NCI-H1436 (cell line): ENCODE data around the gene AP3S2.
"Not testable (repeated sequence)": the region's sequence is repeated elsewhere in the genome, so short reads cannot be mapped to it uniquely, and the experiment has no call there.

Source experiments
- DNase-seq: peaks from one replicate; lab custom pipeline; 2025; lab: John Stamatoyannopoulos, UW

AP3S2 gene

DNA sequence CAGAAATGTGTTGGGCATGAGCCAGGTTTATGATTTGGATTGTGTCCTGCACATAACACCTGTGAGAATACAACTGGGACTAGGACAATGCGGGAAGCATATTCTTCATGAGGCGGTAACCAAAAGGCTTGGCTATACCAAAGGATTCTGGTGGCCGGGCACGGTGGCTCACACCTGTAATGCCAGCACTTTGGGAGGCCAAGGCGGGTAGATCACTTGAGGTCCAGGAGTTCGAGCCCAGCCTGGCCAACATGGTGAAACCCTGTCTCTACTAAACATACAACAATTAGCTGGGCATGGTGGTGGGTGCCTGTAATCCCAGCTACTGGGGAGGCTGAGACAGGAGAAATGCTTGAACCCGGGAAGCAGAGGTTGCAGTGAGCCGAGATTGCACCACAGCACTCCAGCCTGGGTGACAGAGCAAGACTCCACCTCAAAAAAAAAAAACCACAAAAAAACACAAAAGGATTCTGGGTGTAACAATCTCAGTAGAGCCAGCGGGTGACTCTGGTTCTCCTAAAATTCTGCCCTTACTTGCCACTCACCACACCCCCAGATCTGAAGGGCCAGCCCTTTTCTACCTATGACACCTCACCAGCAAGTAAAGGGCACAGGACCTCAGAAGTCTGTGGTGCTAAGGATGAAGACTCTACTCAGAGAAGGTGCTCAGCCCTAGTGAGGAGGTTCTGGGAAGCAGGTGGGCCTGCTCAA, 59.2 kb downstream of the AP3S2 start:
- DNase-seq, result not testable (repeated sequence)

DNA sequence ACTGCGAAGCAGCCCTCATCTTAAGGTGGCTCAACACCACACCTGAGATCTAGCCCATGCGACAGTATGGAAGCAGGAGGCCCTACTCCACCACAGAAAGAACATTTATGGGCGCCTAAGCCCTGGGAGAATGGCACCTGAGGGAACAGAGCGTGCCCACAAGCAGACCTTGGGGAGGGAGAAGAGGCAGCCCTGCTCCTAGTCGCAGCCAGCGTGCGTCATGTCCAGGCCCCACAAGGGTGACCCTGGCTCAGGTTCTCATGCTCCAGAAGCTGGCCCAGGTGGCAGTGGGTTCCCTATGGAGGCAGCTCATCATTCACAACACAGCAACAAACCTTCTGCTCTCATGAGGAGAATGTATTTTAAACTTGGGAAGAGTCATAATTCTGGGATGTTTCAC, 59.8 kb downstream of the AP3S2 start:
- no peak for DNase-seq

DNA sequence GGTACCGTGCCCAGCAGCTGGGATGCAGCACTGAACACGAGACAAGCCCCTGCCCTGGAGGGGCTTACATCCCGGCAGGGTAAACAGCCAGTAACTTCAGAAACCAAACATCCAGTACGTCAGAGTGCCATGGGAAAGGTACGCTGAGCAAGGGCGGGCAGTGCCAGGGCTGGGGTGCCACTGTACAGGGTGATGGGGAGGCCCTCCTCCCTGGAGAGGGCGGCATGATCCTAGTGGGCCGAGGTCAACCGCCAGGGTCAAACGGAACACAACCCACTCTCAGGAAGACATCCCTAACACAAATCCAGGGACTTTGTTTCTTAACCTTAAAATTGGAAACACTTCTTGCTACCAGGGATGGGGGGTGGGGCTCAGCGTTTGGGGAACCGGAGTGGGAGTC, 63.2 kb downstream of the AP3S2 start:
- DNase-seq, result no peak

DNA sequence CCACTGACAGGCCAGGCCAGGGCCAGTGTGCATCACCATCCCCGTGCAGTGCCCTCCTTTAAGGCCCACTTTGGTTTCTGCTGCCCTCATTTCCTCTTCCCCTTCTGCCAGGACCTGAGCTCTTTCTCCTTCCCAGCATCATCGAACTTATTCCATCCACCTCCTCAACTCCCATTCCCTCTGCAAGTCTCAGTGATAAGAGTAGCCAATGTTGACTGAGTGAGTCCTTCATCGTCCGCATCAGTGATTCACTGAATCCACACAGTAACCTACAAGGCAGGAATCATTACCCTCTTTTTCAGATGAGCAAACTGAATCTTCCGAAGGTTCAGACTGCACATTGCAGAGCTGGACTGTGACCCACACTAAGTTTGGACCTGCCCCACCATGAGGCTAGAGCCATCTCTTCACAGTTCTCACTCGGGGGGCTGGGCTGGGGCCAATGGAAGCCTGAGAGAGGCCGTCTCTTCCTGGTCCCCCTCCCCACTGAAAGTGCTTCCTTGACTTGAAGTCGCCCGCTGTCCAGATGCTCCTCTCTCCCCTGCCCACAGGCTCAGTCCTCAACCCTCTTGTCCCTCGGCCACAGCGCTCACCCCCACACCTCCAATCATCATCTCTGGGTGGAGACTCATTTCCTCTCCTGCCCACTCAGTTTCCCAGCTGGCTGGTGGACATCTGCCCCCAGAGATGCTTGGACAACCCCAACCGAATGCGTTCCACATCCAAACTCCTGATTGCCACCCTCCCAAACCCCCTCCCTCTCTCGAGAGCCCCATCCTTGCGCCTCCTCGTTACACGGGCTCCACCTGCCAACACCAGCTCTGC, 64.0 kb downstream of the AP3S2 start:
- no peak for DNase-seq

DNA sequence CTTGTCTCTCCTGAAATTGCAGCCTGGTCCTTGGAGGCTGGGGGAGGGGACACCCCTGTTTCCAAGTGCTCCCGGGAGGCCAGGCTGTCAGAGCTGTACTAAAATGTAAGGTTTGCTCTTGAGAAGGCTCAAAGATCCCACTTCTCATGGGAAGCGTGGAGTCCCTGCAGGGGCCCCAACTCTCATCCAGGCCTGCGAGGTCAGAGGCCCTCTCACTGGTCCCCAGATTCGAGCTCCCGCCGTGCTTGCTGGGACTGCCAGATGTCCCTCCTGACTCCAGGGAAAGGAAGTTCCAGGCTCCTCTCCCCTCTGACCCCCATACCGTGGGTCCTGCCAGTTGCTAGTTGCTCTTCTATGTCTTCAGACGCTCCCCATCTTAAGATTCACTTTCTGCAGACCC, 64.6 kb downstream of the AP3S2 start:
- no peak for DNase-seq

DNA sequence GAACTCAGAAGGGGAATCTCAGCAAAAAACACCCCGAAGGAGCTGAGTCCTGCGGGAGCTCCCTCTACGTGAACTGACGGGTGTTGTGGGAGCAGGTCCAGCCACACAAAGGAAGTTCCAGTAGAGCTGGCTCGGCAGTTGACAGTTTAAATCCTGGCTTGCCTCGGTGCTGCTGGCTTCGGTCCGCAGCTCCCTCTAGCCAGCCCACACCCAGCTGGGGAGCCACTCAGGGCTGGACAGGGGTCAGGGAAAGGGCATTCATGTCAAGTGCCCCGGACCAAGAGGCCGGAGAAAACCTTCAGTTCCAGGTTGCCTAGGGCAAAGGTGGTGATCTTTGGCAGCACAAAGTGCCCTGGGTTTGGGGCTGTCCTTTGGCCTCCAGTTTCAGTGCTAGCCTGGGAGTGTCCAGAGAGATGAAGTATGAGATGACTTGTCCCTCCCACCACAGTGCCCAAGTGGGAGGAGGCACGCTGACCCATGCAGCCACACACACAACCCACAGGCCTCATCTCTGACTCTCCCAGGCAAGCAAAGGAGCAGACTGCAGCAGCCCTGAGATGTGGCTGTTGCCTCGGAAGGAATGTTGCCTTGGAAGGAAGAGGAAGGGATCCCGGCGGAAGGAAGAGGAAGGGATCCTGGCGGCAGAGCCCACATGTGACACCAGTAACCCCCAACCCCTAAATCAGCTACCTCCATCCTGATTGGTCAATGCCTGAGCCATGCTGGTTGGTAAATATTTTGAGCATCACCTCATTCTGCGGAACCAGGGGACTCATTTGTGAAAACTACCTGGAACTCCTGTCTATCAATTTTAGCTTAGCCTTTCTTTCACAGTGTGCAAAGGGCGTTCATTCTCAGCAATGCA, 65.3 kb downstream of the AP3S2 start:
- no peak for DNase-seq

DNA sequence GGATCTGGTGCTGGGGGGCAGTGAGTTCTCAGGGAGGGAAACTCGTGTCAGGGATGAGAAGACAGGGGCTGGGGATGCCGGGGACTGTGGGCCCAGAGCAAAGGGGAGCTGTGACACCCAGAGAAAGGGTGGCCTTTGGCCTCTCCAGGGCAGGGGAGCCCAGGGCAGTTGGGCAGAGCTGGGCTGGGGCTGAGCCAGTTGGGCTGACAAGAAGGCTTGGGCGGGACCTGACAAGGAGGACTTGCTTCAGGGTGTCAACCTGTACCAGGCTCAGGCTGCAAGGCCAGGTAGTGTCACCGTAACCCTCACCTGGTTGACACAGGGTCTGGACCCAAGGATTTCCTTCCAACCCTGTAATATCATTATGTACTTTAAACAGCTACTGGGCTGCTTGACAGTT, 66.0 kb downstream of the AP3S2 start:
- DNase-seq, result no peak

DNA sequence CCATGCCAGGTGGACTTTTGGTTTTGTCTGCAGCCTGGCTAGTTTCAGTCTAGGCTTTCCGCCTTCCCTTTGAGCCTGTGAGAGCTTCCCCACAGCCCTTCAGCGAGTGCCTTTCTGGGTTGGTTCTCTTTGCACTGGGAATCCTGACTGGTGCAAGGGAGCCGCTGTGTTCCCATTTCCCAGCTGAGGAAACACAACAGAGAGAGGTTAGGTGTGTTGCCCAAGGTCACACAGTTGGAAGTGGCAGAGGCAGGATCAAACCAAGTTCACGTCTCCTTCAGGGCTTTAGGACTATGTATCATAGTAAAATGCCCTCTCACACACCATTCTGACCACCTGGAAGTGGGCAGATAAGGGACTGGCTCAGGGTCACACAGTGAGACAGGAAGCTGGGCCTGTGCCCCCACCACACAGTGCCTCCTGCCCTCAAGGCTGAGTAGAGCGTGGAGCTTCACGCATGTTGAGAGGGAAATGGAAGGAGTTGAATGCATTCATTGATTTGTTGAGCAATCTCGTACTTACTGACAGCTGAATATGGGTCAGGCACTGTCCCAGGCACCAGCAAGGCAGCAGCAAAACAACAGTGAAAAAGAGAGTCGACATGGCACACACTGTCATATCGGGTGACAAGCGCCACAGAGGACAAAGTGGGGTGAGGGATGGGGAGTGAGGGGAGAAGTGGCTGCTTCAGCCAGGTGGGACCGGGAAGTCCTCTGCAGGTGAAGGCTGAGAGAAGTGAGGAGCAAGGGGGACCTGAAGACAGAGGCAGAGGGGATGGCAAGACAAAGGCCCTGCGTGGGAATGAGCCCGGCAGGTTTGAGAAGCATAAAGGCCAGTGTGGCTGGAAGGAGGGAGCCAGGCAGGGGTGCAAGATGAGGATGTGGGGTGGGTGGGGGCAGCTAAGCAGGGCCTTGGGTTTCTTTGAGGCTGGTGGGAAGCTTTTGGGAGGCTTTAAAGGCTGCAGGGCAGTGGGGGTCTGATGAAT, 66.8 kb downstream of the AP3S2 start:
- no peak for DNase-seq

DNA sequence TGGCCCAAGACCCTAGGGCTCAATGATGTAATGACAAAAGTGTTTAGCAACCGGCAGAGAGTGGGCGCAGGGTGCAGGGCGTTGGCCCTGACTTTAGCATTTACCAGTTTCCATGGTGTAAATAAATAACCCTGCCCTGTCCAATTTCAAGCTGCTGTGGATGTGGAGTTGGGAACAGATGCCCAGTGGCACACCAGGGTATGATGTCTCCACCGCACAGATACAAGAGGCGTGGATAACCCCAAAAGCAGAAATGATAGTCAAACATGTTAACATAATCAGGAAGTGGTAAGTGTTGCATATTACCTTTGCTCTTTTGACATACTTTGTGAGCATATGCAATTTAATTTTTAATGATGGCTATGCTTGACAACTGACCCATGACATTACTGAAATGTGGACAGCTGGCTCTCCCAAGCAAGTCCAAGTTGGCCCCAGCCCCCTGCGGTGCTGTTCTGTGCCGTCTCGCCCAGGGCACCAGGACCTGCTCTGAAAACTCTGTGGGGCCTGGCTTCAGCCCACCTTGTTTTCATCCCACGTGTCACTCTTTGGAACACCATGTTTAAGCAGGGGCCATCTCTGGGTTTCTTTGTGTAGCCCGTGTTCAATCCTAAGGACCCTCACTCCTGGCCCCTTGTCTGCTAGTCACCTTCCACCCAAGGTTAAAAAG, 68.4 kb downstream of the AP3S2 start:
- DNase-seq, result no peak

DNA sequence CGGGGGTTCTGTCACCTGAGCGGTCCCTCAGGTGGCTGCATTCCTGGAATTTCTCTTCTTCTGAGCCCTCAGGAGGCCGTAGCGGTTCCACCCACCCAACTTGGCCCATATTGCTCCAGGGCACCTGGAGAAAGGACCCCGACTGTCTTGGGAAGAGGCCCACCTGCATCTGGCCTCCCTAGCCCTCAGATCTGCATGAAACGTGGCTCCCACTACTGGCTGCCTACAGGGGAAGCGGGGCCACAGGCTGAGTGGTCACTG, 69.3 kb downstream of the AP3S2 start:
- DNase-seq, result no peak

DNA sequence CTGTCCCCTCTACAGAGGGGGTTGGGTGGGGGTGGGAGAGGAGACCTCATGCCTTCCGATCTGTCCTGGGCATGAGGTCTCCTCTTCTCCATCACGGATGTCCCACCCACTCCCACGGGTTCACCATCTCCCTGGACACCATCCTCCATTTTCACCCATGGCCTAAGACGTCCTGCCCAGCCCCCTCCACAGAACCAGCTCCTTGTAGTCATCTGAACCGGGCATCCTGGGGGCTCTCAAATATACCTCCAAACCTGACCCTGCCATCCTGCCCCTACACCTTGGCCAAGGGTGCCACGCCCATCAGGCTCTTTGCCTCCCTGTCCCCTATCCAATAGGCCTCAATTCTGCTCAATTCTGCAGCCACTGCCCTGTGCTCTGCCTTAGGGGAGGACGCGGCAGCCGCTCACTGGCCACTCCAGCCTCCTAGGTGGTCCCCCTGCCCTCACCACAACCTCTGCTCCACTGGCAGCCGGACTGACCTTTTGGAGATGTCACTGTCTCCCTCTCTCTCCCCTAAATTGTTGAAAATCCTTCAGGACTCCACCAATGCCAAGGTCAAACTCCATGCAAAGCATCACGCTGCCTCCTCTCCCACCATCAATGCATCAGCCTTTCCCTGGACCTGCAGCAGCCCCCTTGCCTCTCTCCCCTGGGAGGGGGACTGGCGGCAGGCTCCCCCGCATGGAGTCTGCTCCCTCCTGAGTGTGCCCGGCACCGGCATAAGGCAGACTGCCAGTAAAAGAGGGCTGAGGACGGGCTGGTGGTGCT, 69.8 kb downstream of the AP3S2 start:
- DNase-seq, result no peak

DNA sequence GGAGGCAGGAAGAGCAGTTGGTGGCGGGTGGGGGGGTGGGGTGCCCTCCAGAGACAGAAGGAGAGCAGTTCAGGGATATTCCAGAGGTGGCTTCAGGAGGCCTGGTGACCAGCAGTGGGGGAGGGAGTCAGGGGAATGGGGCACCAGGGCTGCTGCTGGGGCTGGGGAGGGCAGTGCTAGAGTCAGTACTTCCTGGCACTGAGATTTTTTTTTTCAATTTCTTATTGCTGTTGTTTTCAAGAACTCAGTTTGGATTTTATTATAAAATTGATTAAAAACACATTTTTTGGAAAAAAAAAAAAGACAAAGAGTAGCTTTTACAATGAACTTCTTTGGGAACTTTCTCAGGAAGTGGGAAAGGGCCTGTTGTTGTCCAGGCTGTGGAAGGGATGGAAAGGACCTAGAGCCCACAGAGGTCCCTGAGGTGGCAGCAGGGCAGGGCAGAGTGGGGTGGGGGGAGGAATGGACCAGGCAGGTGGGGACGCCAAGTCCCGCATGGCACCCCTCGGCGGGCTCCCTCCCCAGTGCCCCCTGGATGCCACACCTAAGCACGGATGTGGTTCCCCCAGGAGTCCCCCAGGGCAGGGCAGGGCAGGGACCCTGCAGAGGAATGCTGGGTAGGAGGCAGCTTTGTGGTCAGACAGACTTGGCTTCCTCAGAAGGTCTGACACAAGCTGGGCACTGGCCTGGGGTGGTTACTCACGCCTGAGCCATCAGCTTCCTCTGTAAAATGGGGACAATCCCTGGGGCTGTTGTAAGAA, 70.7 kb downstream of the AP3S2 start:
- no peak for DNase-seq

DNA sequence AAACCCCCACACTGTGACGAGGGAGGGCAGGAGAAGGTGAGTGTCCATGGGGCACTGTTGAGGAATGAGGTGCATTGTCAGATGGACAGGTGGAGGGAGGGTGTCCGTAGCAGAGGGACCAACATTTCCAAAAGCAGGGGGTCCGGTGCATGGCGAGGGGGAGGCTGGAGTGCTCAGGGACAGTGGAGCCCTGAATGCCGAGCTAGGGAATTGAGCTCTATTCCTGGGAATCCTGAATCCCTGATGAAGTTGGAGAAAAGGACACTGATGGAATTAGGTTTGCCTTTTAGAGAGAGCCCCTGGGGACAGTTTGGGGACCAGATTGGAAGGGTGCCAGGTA, 71.2 kb downstream of the AP3S2 start:
- DNase-seq, result no peak

DNA sequence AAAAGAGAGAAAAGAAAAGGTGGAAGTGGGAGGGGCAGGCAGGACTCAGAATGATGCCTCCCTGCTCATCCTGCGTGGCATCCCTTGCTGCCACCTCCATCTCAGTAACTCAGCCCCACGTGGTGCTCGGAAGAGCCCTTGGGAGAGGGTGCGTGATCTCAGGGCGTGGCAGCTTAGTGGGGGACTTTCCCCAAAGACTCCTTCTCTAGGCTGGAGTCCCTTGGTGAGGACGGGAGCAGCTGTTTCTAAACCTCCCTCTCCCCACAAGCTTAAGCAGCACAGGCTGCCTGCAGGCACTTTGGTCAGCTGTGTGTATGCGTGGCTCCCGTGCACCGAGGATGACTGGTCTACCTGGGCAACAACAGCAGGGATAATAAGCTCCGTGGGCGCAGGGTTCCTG, 71.8 kb downstream of the AP3S2 start:
- no peak for DNase-seq

DNA sequence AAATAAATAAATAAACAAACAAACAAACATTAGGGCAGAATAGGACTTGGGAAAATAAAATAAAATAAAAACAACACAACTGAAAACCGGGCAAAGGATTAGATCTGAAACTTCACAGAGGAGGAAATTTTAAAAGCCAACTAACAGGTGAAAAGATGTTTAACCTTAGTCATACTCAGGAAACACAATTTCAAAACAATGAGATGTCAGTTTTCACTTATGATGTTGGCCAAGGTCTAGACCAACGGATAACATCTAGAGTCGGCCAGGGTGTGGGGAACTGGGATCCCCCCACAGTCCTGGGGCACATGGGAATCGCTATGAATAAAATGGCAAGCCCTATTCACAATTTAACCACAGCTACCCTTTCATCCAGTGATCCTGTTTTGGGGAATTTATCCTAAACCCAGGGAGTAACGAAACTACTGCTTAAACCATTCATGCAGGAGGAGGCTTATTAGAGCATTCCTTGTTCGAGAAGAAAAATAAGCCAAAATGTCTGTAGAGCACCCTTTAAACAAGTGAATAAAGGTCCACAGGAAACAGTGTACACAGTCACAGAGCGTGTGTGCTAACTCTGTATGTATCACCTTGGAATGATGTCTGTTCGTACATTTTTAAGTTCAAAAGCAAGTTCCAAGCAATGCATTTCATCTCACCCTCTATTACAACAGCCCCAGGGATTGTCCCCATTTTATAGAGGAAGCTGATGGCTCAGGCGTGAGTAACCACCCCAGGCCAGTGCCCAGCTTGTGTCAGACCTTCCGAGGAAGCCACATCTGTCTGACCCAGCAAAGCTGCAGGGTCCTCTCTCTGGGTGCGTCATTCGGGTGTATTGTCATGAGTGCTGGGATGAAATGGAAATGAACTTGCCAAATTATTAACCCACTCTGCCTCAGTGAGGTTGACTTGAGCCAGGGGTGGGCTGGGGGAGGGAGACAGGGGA, 72.9 kb downstream of the AP3S2 start:
- DNase-seq, result no peak

DNA sequence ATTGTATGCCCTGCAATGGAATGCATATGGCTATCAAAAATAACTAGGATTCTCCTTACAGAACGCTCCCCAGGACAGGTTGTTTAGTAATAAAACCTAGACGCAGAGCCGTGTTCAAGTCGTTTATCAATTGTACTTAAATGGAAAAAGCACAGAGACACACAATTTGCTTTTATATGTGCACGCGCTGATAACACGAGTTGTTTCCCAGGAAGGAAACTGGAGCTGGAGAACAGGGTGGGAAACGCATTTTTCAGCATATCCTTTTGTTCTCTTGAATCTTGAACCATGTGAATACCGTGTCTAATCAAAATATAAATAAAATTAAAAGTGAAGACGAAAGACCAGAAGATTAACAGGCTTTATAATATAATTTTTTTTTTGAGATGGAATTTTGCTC, 75.5 kb downstream of the AP3S2 start:
- no peak for DNase-seq

DNA sequence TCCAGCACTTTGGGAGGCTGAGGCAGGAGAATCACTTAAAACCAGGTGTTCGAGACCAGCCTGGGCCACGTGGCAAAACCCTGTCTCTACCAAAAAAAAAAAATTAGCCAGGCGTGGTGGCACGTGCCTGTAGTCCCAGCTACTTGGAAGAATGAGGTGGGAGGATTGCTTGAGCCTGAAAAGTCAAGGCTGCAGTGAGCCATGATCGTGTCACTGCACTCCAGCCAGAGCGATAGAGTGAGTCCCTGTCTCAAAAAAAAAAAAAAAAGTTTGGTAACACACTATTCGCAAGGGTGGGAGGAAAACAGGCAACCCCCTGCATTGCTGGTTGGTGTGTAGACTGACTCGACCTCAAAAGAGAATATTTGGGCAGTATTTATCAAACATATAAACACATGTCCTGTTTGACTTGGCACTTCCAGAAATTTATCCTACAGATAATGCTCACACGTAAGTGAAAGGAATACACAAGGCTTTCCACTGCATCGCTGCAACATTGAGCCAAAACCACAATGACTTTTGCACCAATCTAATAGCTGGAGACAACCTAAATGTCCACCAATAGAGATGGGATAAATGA, 76.0 kb downstream of the AP3S2 start:
- no peak for DNase-seq

DNA sequence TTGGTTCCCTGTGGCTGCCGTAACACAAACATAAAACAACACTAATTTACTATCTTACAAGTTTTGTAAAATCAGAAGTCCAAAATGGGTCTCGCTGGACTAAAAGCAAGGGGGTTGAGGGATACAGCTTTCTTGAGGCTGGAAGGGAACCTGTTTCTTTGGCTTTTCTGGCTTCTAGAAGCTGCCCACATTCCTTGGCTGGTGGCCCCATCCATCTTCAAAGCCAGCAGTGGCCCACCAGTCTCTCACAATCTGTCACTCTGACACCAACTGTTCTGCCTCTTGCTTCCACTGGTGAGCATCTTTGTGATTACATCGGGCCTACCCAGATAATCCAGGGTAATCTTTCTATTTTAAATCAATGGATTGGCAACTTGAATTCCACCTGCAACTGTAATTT, 78.0 kb downstream of the AP3S2 start:
- DNase-seq, result no peak
